Stomach smooth muscle (tissue), 2 donors: ENCODE data around the gene TTC28.

Experiments
- H3K27ac ChIP-seq: one replicate; pipeline ENCODE4 v1.7.0; 2013; ENCODE audit warnings: mild to moderate bottlenecking, low read length, inconsistent platforms
- H3K27me3 ChIP-seq, 2 donors: one replicate each; pipeline ENCODE4 v1.7.0; 2013; ENCODE audit warnings: low read length in 2 of 2; ENCODE audit not compliant: insufficient read depth in 2 of 2, control insufficient read depth in 1 of 2
- H3K36me3 ChIP-seq, 2 donors: one replicate each; pipeline ENCODE4 v1.7.0; 2013; ENCODE audit warnings: low read length in 2 of 2; ENCODE audit not compliant: control insufficient read depth in 2 of 2, insufficient read depth in 2 of 2
- H3K4me1 ChIP-seq: one replicate; pipeline ENCODE4 v1.7.0; 2013; ENCODE audit warnings: low read length; ENCODE audit not compliant: control insufficient read depth, insufficient read depth
- H3K4me3 ChIP-seq, 2 donors: one replicate each; pipeline ENCODE4 v1.7.0; 2013; ENCODE audit warnings: low read length in 2 of 2
- H3K9ac ChIP-seq, 2 donors: one replicate each; pipeline ENCODE4 v1.7.0; 2013; ENCODE audit warnings: low read length in 2 of 2, mild to moderate bottlenecking in 1 of 2
- H3K9me3 ChIP-seq, 2 donors: one replicate each; pipeline ENCODE4 v1.7.0; 2013; ENCODE audit warnings: low read length in 2 of 2; ENCODE audit not compliant: control insufficient read depth in 2 of 2
- donor health status: healthy.
- donor health status: Pancreatic carcinoma.

The TTC28 gene

GRCh38 chr22:28051091-28051786 lies 628.4 kb downstream of the TTC28 start:
- Histone ChIP-seq H3K9ac (no peak overlapping the region), H3K4me3 (no peak overlapping the region), H3K4me1 (peaks cover 5% of the 10 kb centered on the region), H3K36me3 (peaks cover 0 to 2% of the 10 kb centered on the region in 2 donors), H3K9me3 (no peaks in the 10 kb centered on the region), H3K27ac (no peak overlapping the region), H3K27me3 (no peaks in the 10 kb centered on the region)

GRCh38 chr22:28048529-28048928 lies 631.1 kb downstream of the TTC28 start:
- Histone ChIP-seq H3K9me3 (no peaks in the 10 kb centered on the region), H3K4me3 (no peak overlapping the region), H3K27me3 (no peaks in the 10 kb centered on the region), H3K9ac (no peak overlapping the region), H3K27ac (no peak overlapping the region), H3K4me1 (peaks cover 7% of the 10 kb centered on the region), H3K36me3 (no peaks in the 10 kb centered on the region)

GRCh38 chr22:28047740-28048139 lies 631.9 kb downstream of the TTC28 start:
- no peaks in the 10 kb centered on the region for H3K27me3 ChIP-seq
- no peaks in the 10 kb centered on the region for H3K9me3 ChIP-seq
- H3K36me3 ChIP-seq: no peaks in the 10 kb centered on the region
- peaks cover 9% of the 10 kb centered on the region for H3K4me1 ChIP-seq
- no peak overlapping the region for H3K27ac ChIP-seq
- H3K9ac ChIP-seq: no peak overlapping the region
- H3K4me3 ChIP-seq: no peak overlapping the region

- no peak overlapping the region for H3K9ac ChIP-seq
- no peak overlapping the region for H3K4me3 ChIP-seq
- H3K36me3 ChIP-seq: no peaks in the 10 kb centered on the region
These were observed 633.5 kb downstream of the TTC28 start for GRCh38 chr22:28046100-28046499.

GRCh38 chr22:28044546-28045173 lies 635.0 kb downstream of the TTC28 start:
- H3K9me3 ChIP-seq: no peaks in the 10 kb centered on the region
- H3K4me1 ChIP-seq: peaks cover 9% of the 10 kb centered on the region
- H3K36me3 ChIP-seq: no peaks in the 10 kb centered on the region
- no peak overlapping the region for H3K27ac ChIP-seq
- no peak overlapping the region for H3K4me3 ChIP-seq
- H3K9ac ChIP-seq: no peak overlapping the region
- no peaks in the 10 kb centered on the region for H3K27me3 ChIP-seq

More at GRCh38 chr22:28046100-28046499, 633.5 kb downstream of the TTC28 start:
- no peaks in the 10 kb centered on the region for H3K9me3 ChIP-seq
- H3K27me3 ChIP-seq: no peaks in the 10 kb centered on the region
- H3K4me1 ChIP-seq: peaks cover 9% of the 10 kb centered on the region
- no peak overlapping the region for H3K27ac ChIP-seq

GRCh38 chr22:28043266-28043665 lies 636.4 kb downstream of the TTC28 start:
- H3K27ac ChIP-seq: no peak overlapping the region
- H3K27me3 ChIP-seq: no peaks in the 10 kb centered on the region

GRCh38 chr22:28034760-28035401 lies 644.8 kb downstream of the TTC28 start:
- Histone ChIP-seq H3K4me1 (peaks cover 27% of the 10 kb centered on the region), H3K27me3 (no peaks in the 10 kb centered on the region), H3K9ac (no peak overlapping the region), H3K27ac (no peak overlapping the region), H3K36me3 (no peaks in the 10 kb centered on the region), H3K9me3 (no peaks in the 10 kb centered on the region), H3K4me3 (peak overlapping the region in 1 of 2 donors; percentile 15)

More at GRCh38 chr22:28043266-28043665, 636.4 kb downstream of the TTC28 start:
- Histone ChIP-seq H3K9me3 (no peaks in the 10 kb centered on the region), H3K36me3 (no peaks in the 10 kb centered on the region), H3K4me1 (peaks cover 7% of the 10 kb centered on the region), H3K9ac (no peak overlapping the region), H3K4me3 (no peak overlapping the region)

- no peak overlapping the region for H3K27ac ChIP-seq
- H3K4me3 ChIP-seq: no peak overlapping the region
- H3K36me3 ChIP-seq: peaks cover 0 to 2% of the 10 kb centered on the region in 2 donors
- H3K4me1 ChIP-seq: peaks cover 34% of the 10 kb centered on the region
- no peaks in the 10 kb centered on the region for H3K27me3 ChIP-seq
- no peak overlapping the region for H3K9ac ChIP-seq
- H3K9me3 ChIP-seq: no peaks in the 10 kb centered on the region
These were observed 645.4 kb downstream of the TTC28 start for GRCh38 chr22:28034145-28034759.

- H3K4me1 ChIP-seq: peaks cover 48% of the 10 kb centered on the region
These were observed 646.8 kb downstream of the TTC28 start for GRCh38 chr22:28032861-28033260.

GRCh38 chr22:28031383-28031922 lies 648.2 kb downstream of the TTC28 start:
- H3K4me1 ChIP-seq: peaks cover 55% of the 10 kb centered on the region
- no peak overlapping the region for H3K4me3 ChIP-seq
- no peak overlapping the region for H3K27ac ChIP-seq
- H3K9ac ChIP-seq: no peak overlapping the region
- no peaks in the 10 kb centered on the region for H3K9me3 ChIP-seq
- H3K27me3 ChIP-seq: no peaks in the 10 kb centered on the region
- peaks cover 0 to 5% of the 10 kb centered on the region in 2 donors for H3K36me3 ChIP-seq

More at GRCh38 chr22:28032861-28033260, 646.8 kb downstream of the TTC28 start:
- Histone ChIP-seq H3K36me3 (peaks cover 0 to 5% of the 10 kb centered on the region in 2 donors), H3K9ac (no peak overlapping the region), H3K4me3 (no peak overlapping the region), H3K27me3 (no peaks in the 10 kb centered on the region), H3K27ac (no peak overlapping the region), H3K9me3 (no peaks in the 10 kb centered on the region)
